NCI-H460 (cell line): ENCODE measurements around the gene CDH4. TPM values are rescaled to one million over a fixed set of nuclear protein-coding genes. Genes with fewer than 3 reads are reported as not detected.
"Not testable (repeated sequence)": the region's sequence is repeated elsewhere in the genome, so short reads cannot be mapped to it uniquely, and the experiment has no call there.

Source experiments
- DNase-seq: peaks from one replicate; pipeline ENCODE4 v3.0.0-alpha.2; 2016; ENCODE audit warnings: low read depth; ENCODE audit errors: extremely low read depth
- total RNA-seq: library from RNA; depleted of rRNA; stranded (reverse); fragments of >200 nt; shearing (Covaris generic); gene quantifications from 2 replicates; pipeline ENCODE4 v1.2.3, GENCODE V29; 2014

CDH4 gene
- total RNA-seq, 1 experiment from 2014 or later = not detected

- no peak for DNase-seq
Measured at GRCh38 chr20:61965606-61966491, 713.8 kb downstream of the CDH4 start.

GRCh38 chr20:61966492-61967244 is 714.6 kb downstream of the CDH4 start:
- DNase-seq = no peak

GRCh38 chr20:61967300-61967699 is 715.2 kb downstream of the CDH4 start:
- no peak for DNase-seq

GRCh38 chr20:61968036-61968810 is 716.2 kb downstream of the CDH4 start:
- DNase-seq = no peak

- DNase-seq = no peak
Measured at GRCh38 chr20:61968932-61969331, 716.9 kb downstream of the CDH4 start.

- no peak for DNase-seq
Measured at GRCh38 chr20:61969806-61970205, 717.7 kb downstream of the CDH4 start.

GRCh38 chr20:61970357-61970756 is 718.3 kb downstream of the CDH4 start:
- DNase-seq = no peak

GRCh38 chr20:61971595-61971994 is 719.5 kb downstream of the CDH4 start:
- not testable (repeated sequence) for DNase-seq

GRCh38 chr20:61972636-61973508 is 720.8 kb downstream of the CDH4 start:
- no peak for DNase-seq

- no peak for DNase-seq
Measured at GRCh38 chr20:61973515-61974356, 721.7 kb downstream of the CDH4 start.

GRCh38 chr20:61974357-61974665 is 722.2 kb downstream of the CDH4 start:
- no peak for DNase-seq

GRCh38 chr20:61975407-61976129 is 723.5 kb downstream of the CDH4 start:
- no peak for DNase-seq

GRCh38 chr20:61976263-61976643 is 724.2 kb downstream of the CDH4 start:
- no peak for DNase-seq

- no peak for DNase-seq
Measured at GRCh38 chr20:61976644-61977418, 724.8 kb downstream of the CDH4 start.

- DNase-seq = no peak
Measured at GRCh38 chr20:61977419-61977786, 725.3 kb downstream of the CDH4 start.

GRCh38 chr20:61978491-61978890 is 726.4 kb downstream of the CDH4 start:
- no peak for DNase-seq

GRCh38 chr20:61979090-61979489 is 727.0 kb downstream of the CDH4 start:
- no peak for DNase-seq
